Ishikawa (cell line): Measurements from ENCODE around the gene GRIA4.

Experiments
- CEBPB ChIP-seq: IDR thresholded peaks from 2 replicates; pipeline ENCODE4 v1.6.1; 2012
- CREB1 ChIP-seq: IDR thresholded peaks from 2 replicates; pipeline ENCODE4 v1.6.1; 2012; ENCODE audit warnings: low read depth
- EGR1 ChIP-seq: IDR thresholded peaks from 2 replicates; pipeline ENCODE4 v1.6.1; 2012
- EP300 ChIP-seq: IDR thresholded peaks from 2 replicates; pipeline ENCODE4 v1.6.1; 2012; ENCODE audit warnings: borderline replicate concordance
- FOXM1 ChIP-seq: IDR thresholded peaks from 2 replicates; pipeline ENCODE4 v1.6.1; 2012; ENCODE audit warnings: low read depth, borderline replicate concordance
- NFIC ChIP-seq: IDR thresholded peaks from 2 replicates; pipeline ENCODE4 v1.6.1; 2012
- RAD21 ChIP-seq: IDR thresholded peaks from 2 replicates; pipeline ENCODE4 v1.6.1; 2012; ENCODE audit warnings: low read depth
- TAF1 ChIP-seq: IDR thresholded peaks from 2 replicates; pipeline ENCODE4 v1.6.1; 2012; ENCODE audit warnings: low read depth, mild to moderate bottlenecking
- TCF12 ChIP-seq: IDR thresholded peaks from 2 replicates; pipeline ENCODE4 v1.6.1; 2012; ENCODE audit warnings: low read depth
- TEAD4 ChIP-seq: IDR thresholded peaks from 2 replicates; pipeline ENCODE4 v1.6.1; 2012
- YY1 ChIP-seq: IDR thresholded peaks from 2 replicates; pipeline ENCODE4 v1.6.1; 2012; ENCODE audit warnings: low read depth
- ZBTB7A ChIP-seq: IDR thresholded peaks from 2 replicates; pipeline ENCODE4 v1.6.1; 2012; ENCODE audit warnings: low read depth
- TF ChIP-seq, protein P1 (sequence below): IDR thresholded peaks from 2 replicates; pipeline ENCODE4 v1.6.1; 2012
- TF ChIP-seq, protein P2 (sequence below): IDR thresholded peaks from 2 replicates; pipeline ENCODE4 v1.6.1; 2012; ENCODE audit warnings: low read depth, mild to moderate bottlenecking
- TF ChIP-seq, protein P3 (sequence below): IDR thresholded peaks from 2 replicates; pipeline ENCODE4 v1.6.1; 2012

The GRIA4 gene

DNA sequence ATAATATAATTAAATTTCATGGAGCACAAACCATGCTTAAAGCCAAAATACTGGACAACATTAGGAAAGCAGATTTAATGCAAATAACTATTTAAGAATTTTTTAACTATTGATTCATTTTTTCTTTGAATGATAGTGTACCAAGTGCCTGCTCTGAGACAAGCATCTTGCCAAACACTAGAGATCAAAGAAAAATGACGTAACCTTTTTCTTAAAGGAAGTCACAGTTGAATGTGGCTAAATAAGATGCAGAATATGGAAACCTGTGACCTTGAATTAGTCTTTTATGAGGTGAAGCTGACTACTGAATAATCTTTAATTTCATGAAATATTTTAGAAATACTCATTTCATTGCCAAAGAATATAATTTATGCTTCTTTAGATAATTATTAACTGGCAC, 308.2 kb downstream of the GRIA4 start:
- no peak for TF ChIP-seq RAD21
- no peak for TF ChIP-seq TCF12
- TF ChIP-seq EGR1 = no peak
- no peak for TF ChIP-seq ZBTB7A
- TF ChIP-seq CEBPB = no peak
- no peak for TF ChIP-seq NFIC
- no peak for TF ChIP-seq TEAD4
- TF ChIP-seq, protein P1, sequence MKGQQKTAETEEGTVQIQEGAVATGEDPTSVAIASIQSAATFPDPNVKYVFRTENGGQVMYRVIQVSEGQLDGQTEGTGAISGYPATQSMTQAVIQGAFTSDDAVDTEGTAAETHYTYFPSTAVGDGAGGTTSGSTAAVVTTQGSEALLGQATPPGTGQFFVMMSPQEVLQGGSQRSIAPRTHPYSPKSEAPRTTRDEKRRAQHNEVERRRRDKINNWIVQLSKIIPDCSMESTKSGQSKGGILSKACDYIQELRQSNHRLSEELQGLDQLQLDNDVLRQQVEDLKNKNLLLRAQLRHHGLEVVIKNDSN = no peak
- TF ChIP-seq FOXM1 = no peak
- TF ChIP-seq CREB1 = no peak
- no peak for TF ChIP-seq EP300
- no peak for TF ChIP-seq TAF1
- TF ChIP-seq, protein P2, sequence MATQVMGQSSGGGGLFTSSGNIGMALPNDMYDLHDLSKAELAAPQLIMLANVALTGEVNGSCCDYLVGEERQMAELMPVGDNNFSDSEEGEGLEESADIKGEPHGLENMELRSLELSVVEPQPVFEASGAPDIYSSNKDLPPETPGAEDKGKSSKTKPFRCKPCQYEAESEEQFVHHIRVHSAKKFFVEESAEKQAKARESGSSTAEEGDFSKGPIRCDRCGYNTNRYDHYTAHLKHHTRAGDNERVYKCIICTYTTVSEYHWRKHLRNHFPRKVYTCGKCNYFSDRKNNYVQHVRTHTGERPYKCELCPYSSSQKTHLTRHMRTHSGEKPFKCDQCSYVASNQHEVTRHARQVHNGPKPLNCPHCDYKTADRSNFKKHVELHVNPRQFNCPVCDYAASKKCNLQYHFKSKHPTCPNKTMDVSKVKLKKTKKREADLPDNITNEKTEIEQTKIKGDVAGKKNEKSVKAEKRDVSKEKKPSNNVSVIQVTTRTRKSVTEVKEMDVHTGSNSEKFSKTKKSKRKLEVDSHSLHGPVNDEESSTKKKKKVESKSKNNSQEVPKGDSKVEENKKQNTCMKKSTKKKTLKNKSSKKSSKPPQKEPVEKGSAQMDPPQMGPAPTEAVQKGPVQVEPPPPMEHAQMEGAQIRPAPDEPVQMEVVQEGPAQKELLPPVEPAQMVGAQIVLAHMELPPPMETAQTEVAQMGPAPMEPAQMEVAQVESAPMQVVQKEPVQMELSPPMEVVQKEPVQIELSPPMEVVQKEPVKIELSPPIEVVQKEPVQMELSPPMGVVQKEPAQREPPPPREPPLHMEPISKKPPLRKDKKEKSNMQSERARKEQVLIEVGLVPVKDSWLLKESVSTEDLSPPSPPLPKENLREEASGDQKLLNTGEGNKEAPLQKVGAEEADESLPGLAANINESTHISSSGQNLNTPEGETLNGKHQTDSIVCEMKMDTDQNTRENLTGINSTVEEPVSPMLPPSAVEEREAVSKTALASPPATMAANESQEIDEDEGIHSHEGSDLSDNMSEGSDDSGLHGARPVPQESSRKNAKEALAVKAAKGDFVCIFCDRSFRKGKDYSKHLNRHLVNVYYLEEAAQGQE = no peak
- TF ChIP-seq, protein P3, sequence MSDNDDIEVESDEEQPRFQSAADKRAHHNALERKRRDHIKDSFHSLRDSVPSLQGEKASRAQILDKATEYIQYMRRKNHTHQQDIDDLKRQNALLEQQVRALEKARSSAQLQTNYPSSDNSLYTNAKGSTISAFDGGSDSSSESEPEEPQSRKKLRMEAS = no peak
- TF ChIP-seq YY1 = no peak

DNA sequence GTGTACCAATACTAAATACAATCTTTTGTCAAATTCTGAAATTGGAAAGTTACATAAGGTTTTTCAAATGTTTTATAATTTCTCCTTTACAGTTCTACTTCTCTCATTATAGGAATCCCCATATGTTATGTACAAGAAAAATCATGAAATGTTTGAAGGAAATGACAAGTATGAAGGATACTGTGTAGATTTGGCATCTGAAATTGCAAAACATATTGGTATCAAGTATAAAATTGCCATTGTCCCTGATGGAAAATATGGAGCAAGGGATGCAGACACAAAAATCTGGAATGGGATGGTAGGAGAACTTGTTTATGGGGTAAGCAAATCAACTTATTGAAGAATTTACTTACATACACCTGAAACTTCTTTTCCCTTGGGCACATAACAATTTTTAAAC, 308.7 kb downstream of the GRIA4 start:
- TF ChIP-seq CEBPB (no peak), EGR1 (no peak), RAD21 (no peak), ZBTB7A (no peak), EP300 (no peak), CREB1 (no peak), FOXM1 (no peak), NFIC (no peak), TAF1 (no peak), YY1 (no peak), TEAD4 (no peak), TCF12 (no peak)
- TF ChIP-seq, protein P1 = no peak
- TF ChIP-seq, protein P3 = no peak
- TF ChIP-seq, protein P2 = no peak

DNA sequence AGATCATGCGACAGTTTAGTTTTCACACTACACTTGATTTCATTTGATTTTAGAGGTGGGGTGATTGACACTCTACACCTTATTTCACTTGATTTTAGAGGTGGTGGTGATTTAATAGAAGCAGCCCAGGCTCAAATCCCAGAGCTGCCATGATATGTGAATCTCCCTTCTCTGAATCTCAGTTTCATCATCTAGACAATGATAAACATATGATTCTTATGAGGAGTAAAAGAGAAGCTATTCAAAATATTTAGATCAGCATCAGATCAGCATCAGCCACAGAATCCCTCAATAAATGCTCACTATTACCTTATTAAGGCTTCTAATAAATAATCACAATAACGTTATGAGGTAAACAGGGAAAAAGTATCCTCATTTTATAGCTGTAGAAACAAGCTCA, 313.4 kb downstream of the GRIA4 start:
- TF ChIP-seq CEBPB = no peak
- no peak for TF ChIP-seq TCF12
- TF ChIP-seq RAD21 = no peak

DNA sequence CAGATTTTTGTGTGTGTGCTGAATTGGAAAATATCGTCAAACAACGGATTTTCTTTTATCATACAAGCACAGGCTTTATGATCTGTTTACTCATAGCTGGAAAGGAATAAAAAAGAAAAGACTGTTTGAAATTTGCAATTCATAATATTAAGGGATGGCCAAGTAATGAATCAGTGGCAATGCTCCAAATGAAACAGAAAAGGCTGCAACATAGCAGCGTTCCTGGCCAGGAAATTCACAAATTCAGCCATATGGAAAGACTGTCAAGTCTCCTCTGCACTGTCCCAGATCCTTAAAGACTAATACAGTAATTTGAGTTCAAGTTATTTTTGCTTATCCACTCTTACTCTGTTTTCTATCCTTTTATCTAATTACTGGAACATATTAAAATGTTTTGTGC, 313.9 kb downstream of the GRIA4 start:
- TF ChIP-seq RAD21 (no peak), TEAD4 (no peak), ZBTB7A (no peak), EP300 (no peak), CREB1 (no peak), FOXM1 (no peak), NFIC (no peak), CEBPB (no peak), EGR1 (no peak), TAF1 (no peak), TCF12 (no peak), YY1 (no peak)
- TF ChIP-seq, protein P2 = no peak
- TF ChIP-seq, protein P1 = no peak
- TF ChIP-seq, protein P3 = no peak
